Measurements from ENCODE around the gene FLRT1.

FLRT1 gene

GRCh38 chr11:64025205-64025604, 10.5 kb upstream of the FLRT1 start:
- no peak for DNase-seq (ENCODE audit: low spot score)

GRCh38 chr11:64026575-64027205, 9.0 kb upstream of the FLRT1 start:
- no peak for DNase-seq (ENCODE audit: low spot score)

- DNase-seq (ENCODE audit: low spot score): no peak
Measured at GRCh38 chr11:64027651-64028397, 7.9 kb upstream of the FLRT1 start.

GRCh38 chr11:64028398-64029115, 7.2 kb upstream of the FLRT1 start:
- peak; percentile 72 for DNase-seq (ENCODE audit: low spot score)

GRCh38 chr11:64029773-64030172, 6.0 kb upstream of the FLRT1 start:
- DNase-seq (ENCODE audit: low spot score): no peak

GRCh38 chr11:64031001-64031400, 4.7 kb upstream of the FLRT1 start:
- DNase-seq (ENCODE audit: low spot score): no peak

- DNase-seq (ENCODE audit: low spot score): no peak
Measured at GRCh38 chr11:64032050-64032449, 3.7 kb upstream of the FLRT1 start.

- DNase-seq (ENCODE audit: low spot score): peak; percentile 66
Measured at GRCh38 chr11:64034411-64034811, 1.3 kb upstream of the FLRT1 start.

- DNase-seq (ENCODE audit: low spot score): no peak
Measured at GRCh38 chr11:64035081-64035524, 628 bp upstream of the FLRT1 start.

- no peak for DNase-seq (ENCODE audit: low spot score)
Measured at GRCh38 chr11:64036087-64037026, 626 bp downstream of the FLRT1 start.

GRCh38 chr11:64037027-64037634, 1.4 kb downstream of the FLRT1 start:
- DNase-seq (ENCODE audit: low spot score): no peak

- no peak for DNase-seq (ENCODE audit: low spot score)
Measured at GRCh38 chr11:64038500-64038899, 2.8 kb downstream of the FLRT1 start.

GRCh38 chr11:64039012-64039665, 3.4 kb downstream of the FLRT1 start:
- no peak for DNase-seq (ENCODE audit: low spot score)

- no peak for DNase-seq (ENCODE audit: low spot score)
Measured at GRCh38 chr11:64040684-64041322, 5.1 kb downstream of the FLRT1 start.

- DNase-seq (ENCODE audit: low spot score): no peak
Measured at GRCh38 chr11:64041846-64042245, 6.1 kb downstream of the FLRT1 start.

- no peak for DNase-seq (ENCODE audit: low spot score)
Measured at GRCh38 chr11:64042301-64042700, 6.6 kb downstream of the FLRT1 start.

GRCh38 chr11:64043545-64043944, 7.8 kb downstream of the FLRT1 start:
- no peak for DNase-seq (ENCODE audit: low spot score)

- DNase-seq (ENCODE audit: low spot score): no peak
Measured at GRCh38 chr11:64044730-64045393, 9.1 kb downstream of the FLRT1 start.

- DNase-seq (ENCODE audit: low spot score): no peak
Measured at GRCh38 chr11:64045700-64046099, 10.0 kb downstream of the FLRT1 start.

Measured in SK-N-DZ (cell line).